Activated gamma-delta T cell treated with Interleukin-2 at 50 U/mL for 16 hours (primary cell): ENCODE measurements around the gene SART1.
"Not testable (repeated sequence)": the region's sequence is repeated elsewhere in the genome, so short reads cannot be mapped to it uniquely, and the experiment has no call there.

Experiments
- DNase-seq: peaks from one replicate; pipeline ENCODE4 v3.0.0-alpha.2; 2020

The SART1 gene

GRCh38 chr11:66001942-66002647 is 40.6 kb downstream of the SART1 start, which contains the start of the genes BANF1 and EIF1AD:
BANF1 (plus strand) TSS chr11:66002503; CDS start chr11:66003251, 748 bp downstream.
EIF1AD (minus strand) TSS chr11:66002157; CDS start chr11:66000389, 1,768 bp downstream.
- DNase-seq: peak; percentile 93

DNA sequence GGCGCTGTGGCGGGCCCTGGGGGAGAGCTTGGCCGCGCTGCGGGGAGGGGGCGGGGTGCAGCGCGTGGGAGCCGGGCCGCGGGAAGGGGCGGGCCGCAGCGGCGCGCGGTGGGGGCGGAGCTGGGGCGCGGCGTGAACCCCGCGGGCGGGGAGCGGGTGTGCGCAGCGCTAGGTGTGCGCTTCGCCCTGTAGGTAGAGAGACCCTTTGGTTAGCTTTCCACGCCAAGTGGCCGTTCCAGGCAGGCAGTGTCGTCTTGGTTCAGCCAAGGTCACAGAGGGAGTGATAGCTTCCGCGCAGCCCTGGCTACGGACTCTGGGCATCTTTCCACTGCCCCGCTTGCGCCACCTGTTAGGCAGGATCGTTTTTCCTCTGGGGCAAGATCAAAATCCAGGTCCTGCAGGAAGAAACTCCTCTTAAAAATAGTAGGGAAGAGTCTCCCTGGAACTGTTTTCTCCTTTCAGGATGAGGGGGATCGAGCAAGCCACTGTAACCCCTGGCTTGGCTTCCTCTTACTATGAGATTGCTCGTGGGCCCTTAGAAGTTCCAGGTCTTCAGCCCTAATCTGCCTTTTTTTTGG is 41.2 kb downstream of the SART1 start:
- DNase-seq: no peak

- DNase-seq: no peak
Observed at GRCh38 chr11:66003291-66003690, 41.8 kb downstream of the SART1 start.

GRCh38 chr11:66004186-66004585 is 42.7 kb downstream of the SART1 start:
- no peak for DNase-seq

DNA sequence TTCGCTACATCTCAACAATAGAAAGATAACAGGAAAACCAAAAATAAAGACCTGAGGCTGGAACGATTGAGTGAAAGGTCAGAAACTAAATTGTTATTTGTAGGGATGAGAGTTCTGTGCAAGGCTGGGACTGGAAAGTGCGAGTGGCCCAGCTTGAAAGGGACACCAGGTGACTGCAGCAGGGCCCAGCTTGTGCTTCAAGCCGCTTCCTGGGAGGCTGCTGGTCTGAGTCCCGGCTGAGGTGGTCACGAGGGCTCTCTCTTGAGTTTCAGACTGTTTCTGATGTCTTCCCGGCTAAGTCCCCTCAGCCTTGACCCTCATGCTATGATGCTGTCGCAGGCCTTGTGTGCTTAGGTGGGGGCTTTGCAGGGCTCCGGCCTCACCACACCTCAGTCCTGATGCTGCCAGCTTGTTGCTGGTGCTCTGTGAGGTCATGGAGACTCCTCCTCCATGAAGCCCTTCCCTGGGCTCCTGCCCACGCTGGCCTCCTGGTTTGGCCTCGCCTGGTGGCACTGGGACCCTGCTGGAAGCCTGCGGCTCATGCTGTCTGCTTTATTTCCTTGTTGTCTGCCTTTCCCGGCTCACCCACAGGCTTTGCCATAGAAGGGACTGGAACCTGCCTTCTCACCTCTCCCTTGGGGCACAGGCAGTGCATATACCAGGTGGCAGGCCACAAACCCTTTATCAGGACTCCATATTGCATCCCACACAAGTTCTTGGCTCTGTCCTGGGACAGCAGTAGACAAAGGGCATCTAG is 44.8 kb downstream of the SART1 start:
- DNase-seq: no peak

- no peak for DNase-seq
Observed at GRCh38 chr11:66006891-66007176, 45.3 kb downstream of the SART1 start.

DNA sequence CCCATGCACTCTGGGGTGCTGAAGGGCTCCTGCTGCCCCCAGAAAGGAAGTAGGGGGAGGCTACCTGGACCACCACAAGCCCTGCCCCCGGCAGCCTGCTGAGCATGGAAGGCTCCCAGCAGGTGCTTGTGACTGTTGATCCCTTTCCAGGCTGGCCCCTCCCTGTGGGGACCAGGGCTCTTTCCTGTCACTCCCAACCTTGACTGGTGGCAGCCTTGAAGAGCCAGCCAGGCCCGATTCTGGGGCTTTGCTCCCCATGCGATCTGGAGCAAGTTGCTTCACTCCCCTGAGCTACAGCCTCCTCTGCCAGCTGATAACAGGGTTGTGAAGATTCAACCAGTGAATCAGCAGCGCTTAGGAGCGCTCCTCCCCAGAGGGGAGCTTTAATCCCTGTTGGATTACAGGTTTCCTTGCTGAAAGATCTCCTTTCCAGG is 45.7 kb downstream of the SART1 start:
- no peak for DNase-seq

- DNase-seq: no peak
Observed at GRCh38 chr11:66008095-66008467, 46.5 kb downstream of the SART1 start.

DNA sequence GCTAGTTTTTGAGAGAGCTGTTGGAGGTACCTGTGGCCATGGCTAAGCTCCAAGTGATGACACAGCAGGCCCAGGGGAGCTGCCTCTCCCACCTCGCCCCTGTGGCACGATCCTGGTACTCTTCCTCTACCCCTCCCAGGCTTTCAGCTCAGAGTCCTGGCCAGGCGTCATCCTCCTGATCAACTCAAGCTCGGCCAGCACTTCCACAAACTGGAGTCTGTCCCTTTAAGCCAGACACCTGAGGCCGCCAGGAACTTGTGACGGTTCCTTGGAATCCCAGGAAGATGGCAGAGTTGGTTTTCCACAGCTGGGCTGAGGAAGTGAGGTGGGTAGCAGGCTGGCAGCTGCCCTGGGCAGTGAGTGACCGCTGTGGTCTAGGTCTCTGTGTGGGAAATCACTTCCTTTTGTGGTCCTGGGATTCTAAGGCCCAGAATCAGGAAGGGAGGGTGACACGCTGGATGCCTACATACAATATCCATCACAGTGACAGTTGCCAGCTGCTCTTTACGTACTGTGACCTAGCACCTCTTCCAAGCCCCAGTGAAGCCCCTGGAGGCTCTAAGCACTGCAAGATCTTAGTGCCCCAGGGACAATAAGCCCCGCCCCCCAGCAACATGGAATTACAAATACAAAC is 47.1 kb downstream of the SART1 start:
- DNase-seq: no peak

DNA sequence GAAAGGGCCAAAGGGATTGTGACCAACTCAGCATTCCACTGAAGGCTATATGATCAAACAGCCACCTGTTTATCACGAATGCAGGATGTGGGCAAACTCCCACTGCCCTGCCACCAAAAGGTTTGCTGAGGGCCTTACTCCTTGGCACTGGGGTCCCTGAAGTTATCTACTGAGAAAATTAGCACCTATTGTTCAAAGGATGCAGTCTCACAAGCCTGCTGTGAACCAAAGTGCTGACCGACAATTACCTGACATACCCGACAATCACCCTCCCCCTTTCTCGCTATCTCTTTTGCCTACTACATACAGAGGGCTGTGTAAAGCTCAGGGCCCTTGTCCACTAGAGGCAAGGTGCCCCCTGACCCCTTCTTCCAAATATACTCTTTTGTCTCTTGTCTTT is 48.5 kb downstream of the SART1 start:
- not testable (repeated sequence) for DNase-seq

- DNase-seq: no peak
Observed at GRCh38 chr11:66011239-66011784, 49.8 kb downstream of the SART1 start.

DNA sequence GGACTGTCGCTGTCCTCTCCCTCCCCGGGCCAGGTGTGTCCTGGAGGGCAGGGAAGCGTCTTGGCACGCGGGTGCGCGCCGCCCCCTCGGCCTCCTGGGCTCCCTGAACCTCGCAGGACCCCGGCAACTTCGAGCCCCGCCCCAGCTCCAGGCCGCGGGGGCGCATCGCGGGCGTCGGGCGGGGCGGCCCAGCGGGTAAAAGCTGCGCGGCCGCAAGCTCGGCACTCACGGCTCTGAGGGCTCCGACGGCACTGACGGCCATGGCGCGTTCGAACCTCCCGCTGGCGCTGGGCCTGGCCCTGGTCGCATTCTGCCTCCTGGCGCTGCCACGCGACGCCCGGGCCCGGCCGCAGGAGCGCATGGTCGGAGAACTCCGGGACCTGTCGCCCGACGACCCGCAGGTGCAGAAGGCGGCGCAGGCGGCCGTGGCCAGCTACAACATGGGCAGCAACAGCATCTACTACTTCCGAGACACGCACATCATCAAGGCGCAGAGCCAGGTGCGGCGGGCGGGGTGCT is 50.3 kb downstream of the SART1 start, which contains the start of gene CST6:
Gene CST6, plus strand, starts transcription at position 224 of the 519 bp plus-strand sequence. Its CDS starts 37 bp downstream, at position 261.
- DNase-seq: no peak

- no peak for DNase-seq
Observed at GRCh38 chr11:66012371-66012945, 50.9 kb downstream of the SART1 start.

- DNase-seq: no peak
Observed at GRCh38 chr11:66012946-66013761, 51.6 kb downstream of the SART1 start.

DNA sequence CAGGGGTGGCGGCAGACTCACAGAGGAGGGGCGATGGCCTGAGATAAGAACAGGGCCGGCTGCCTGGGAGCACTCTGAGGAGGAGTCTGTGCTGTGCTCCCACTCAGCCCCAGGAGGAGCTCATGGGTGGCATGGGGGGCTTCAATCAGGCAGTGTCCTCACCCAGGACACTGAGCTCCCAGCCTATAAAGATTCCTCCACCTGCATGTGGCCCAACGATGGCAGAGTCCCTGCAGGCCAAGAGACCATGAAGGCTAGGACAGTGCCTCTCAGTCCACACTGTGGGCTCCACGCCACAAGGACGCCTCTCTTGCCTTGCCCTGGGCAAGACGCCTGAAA is 52.2 kb downstream of the SART1 start:
- no peak for DNase-seq

DNA sequence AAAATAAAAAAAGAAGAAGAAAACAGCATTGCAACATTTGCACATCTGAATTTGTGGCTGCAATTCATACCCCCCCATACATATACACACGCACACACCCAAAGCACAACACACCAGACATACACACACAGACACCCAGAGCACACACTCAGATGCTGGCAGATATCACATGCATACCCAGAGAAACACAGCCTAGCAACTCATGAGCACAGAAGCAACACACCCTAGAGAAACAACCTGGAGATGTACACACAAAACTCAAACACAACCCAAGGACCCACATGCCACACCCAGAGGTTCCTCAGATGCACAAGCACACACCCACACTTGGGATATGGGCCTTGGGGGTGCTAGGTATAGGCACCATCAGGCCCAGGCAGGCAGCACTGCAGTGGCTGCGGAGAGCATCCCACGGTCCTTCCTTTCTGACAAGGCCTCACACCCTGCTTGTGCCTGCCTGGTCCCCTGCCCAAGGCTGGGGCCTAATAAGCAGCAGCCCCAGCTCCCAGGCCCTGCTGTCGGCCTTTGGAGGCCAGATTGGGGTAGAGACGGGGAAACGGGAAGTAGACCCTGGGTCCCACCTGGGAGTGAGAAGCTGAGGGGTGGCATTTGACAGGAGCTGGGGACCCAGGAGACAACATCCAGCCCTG is 53.4 kb downstream of the SART1 start:
- DNase-seq: no peak

DNA sequence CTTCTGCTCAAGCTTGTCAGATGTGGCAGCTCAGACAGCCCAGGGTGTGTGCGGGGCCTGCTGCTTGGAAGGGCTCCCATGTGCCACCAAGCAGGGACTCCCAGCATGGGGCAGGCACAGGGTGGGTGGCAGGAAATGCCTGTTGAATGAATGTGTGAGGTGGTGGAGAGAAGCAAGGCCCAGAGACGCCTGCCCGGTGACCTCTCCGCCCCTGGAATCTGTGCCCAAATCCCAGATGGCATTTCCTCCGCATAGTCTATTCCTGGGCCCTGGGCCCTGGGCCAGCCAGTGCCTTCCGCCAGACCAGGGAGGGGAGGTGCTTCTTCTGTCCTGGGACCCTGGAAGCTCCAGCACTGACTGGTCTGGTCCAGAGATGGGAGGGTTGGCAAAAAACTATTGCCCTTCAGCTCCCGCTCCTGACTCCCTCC is 53.9 kb downstream of the SART1 start:
- DNase-seq: no peak

- no peak for DNase-seq
Observed at GRCh38 chr11:66015936-66016792, 54.6 kb downstream of the SART1 start.

DNA sequence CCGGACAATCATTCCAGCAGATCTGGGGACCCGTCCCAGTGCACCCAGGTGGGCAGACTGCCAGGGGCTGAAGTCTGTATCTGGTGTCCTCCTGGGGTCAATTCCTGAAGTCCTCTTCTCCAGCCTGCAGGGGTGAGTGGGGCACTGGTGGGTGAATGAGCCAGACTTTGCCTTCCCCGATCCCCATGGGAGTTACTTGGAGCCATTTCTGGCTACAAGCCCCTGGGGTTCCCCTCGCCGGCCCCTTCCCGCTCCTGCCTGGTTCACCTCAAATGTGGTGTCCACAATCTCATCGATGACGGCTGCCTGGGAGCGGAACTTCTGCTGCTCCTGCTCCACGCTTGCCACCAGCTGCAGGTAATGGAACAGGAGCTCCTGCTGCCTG is 55.3 kb downstream of the SART1 start:
- DNase-seq: no peak

GRCh38 chr11:66017321-66017720 is 55.8 kb downstream of the SART1 start:
- no peak for DNase-seq
